AG10803 (cell line): ENCODE results near the gene PTH2.

Experiments used
- DNase-seq: peaks from one replicate; pipeline ENCODE4 v3.0.0; 2010; ENCODE audit warnings: low read depth
- H3K4me3 ChIP-seq: 2 replicates; pipeline ENCODE4 v1.5.1; 2011; ENCODE audit warnings: mild to moderate bottlenecking, low read length, control low read depth
- CTCF ChIP-seq: conservative IDR thresholded peaks from 2 replicates; pipeline ENCODE4 v1.5.1; 2011; ENCODE audit warnings: mild to moderate bottlenecking, low read length, control low read depth, inconsistent platforms

The PTH2 gene

GRCh38 chr19:49456326-49456725 is 33.1 kb upstream of the PTH2 start:
- H3K4me3 ChIP-seq, result no peak overlapping the region
- DNase-seq, result peak; percentile 74
- TF ChIP-seq CTCF, result no peak

- no peak for TF ChIP-seq CTCF
- DNase-seq, result peak; percentile 84
Observed at GRCh38 chr19:49455773-49456172, 32.5 kb upstream of the PTH2 start.

GRCh38 chr19:49453757-49454240 is 30.6 kb upstream of the PTH2 start:
- DNase-seq, result no peak
- no peak for TF ChIP-seq CTCF
- peak overlapping the region; percentile 84 for H3K4me3 ChIP-seq

More at GRCh38 chr19:49455773-49456172, 32.5 kb upstream of the PTH2 start:
- no peak overlapping the region for H3K4me3 ChIP-seq

GRCh38 chr19:49453013-49453756 is 29.9 kb upstream of the PTH2 start, which contains the start of gene ALDH16A1:
Gene ALDH16A1 (plus strand): TSS chr19:49453225. CDS start chr19:49453332, 107 bp downstream.
- DNase-seq, result peak; percentile 97
- TF ChIP-seq CTCF, result no peak
- H3K4me3 ChIP-seq, result peak within 1 kb of the TSS; percentile 84

- peak within 1 kb of the TSS; percentile 98 for H3K4me3 ChIP-seq
- TF ChIP-seq CTCF, result peak; percentile 40
- peak; percentile 99 for DNase-seq
Observed at GRCh38 chr19:49451430-49452181, 28.4 kb upstream of the PTH2 start, which contains the start of gene PIH1D1. Gene PIH1D1 (minus strand): TSS chr19:49451814. CDS start chr19:49451574, 240 bp downstream.

- peak overlapping the region; percentile 47 for H3K4me3 ChIP-seq
- no peak for TF ChIP-seq CTCF
- DNase-seq, result no peak
Observed at GRCh38 chr19:49450405-49450804, 27.2 kb upstream of the PTH2 start.
